K562 (cell line): Measurements from ENCODE around the gene SENP8. TPM values are rescaled to one million over a fixed set of nuclear protein-coding genes. Genes with fewer than 3 reads are reported as not detected.

Source experiments
- ATAC-seq: fragments of 200-7000 bp; cut with Tn5 transposase; 3 replicates; pipeline ENCODE4 v1.9.1; 2020; ENCODE audit warnings: moderate library complexity
- BruUV-seq: library from RNA; stranded (reverse); fragments of 400-500 nt; replicated peaks from 2 replicates; lab custom pipeline; 2021; lab: Mats Ljungman, UMichigan
- CTCF ChIA-PET: fragments of 300-600 bp; formaldehyde crosslinking; extraction: SDS; loops from one replicate; lab custom pipeline; 2021; ENCODE audit warnings: low intra/inter-chr PET ratio; lab: Yijun Ruan, JAX
- POLR2A ChIA-PET: fragments of 300-600, 350-650 bp; sonication (Branson Sonifier 250); formaldehyde crosslinking; extraction: SDS; loops from one replicate; lab custom pipeline; 2021; ENCODE audit warnings: antibody characterized with exemption, inconsistent platforms; lab: Yijun Ruan, JAX
- DNase-seq, 4 experiments: peaks; one replicate each; pipeline versions ENCODE4 v3.0.0 to v3.0.0-alpha.2; 2011 to 2018; ENCODE audit warnings: low spot score in 3 of 4, mixed read lengths in 3 of 4; ENCODE audit errors: extremely low read depth in 1 of 4
- FAIRE-seq: peaks from 2 replicates; lab custom pipeline; 2011; peaks lifted over from hg19 to GRCh38; lab: Jason Lieb, UNC
- H2AFZ ChIP-seq: 2 replicates; pipeline ENCODE4 v1.6.0; 2011; ENCODE audit warnings: low read depth, low read length, control low read depth, inconsistent platforms
- H3K27ac ChIP-seq: fragments of 200-600 bp; 3 replicates; pipeline ENCODE4 v1.8.0; 2011; ENCODE audit warnings: low read depth, mild to moderate bottlenecking, control low read depth, inconsistent platforms, low read length, moderate library complexity, mixed read lengths; ENCODE audit errors: extremely low read depth
- H3K27me3 ChIP-seq, 2 experiments: fragments of 300-600 bp in 1 of 2; 2 replicates in 1 of 2; 3 replicates in 1 of 2; pipeline versions ENCODE4 v1.6.0 to v1.8.0; 2011; ENCODE audit warnings: inconsistent platforms in 2 of 2, low read length in 2 of 2, mild to moderate bottlenecking in 1 of 2, mixed read lengths in 1 of 2, moderate library complexity in 1 of 2; ENCODE audit not compliant: control insufficient read depth in 2 of 2, insufficient read depth in 2 of 2
- H3K36me3 ChIP-seq: fragments of 300-600 bp; 3 replicates; pipeline ENCODE4 v1.8.0; 2011; ENCODE audit warnings: mild to moderate bottlenecking, low read length, inconsistent platforms; ENCODE audit not compliant: control insufficient read depth, insufficient read depth
- H3K4me1 ChIP-seq, 2 experiments: fragments of 200-600 bp in 1 of 2; replicated peaks in 1 of 2; 2 replicates in 1 of 2; 3 replicates in 1 of 2; pipeline versions ENCODE4 v1.5.1 to v1.8.0; 2011; ENCODE audit warnings: inconsistent platforms in 2 of 2, low read length in 2 of 2, mild to moderate bottlenecking in 1 of 2, mixed read lengths in 1 of 2, moderate library complexity in 1 of 2; ENCODE audit not compliant: control insufficient read depth in 2 of 2, insufficient read depth in 2 of 2
- H3K4me2 ChIP-seq: 2 replicates; pipeline ENCODE4 v1.6.1; 2011; ENCODE audit warnings: low read length, control low read depth, inconsistent platforms, mixed read lengths; ENCODE audit not compliant: insufficient read depth
- H3K4me3 ChIP-seq: fragments of 200-600 bp; sonication (generic), shearing (Covaris generic); 2 replicates; pipeline ENCODE4 v1.5.1; 2016; ENCODE audit warnings: control low read depth, inconsistent platforms
- H3K79me2 ChIP-seq: fragments of 200-600 bp; 3 replicates; pipeline ENCODE4 v1.8.0; 2011; ENCODE audit warnings: low read length, inconsistent platforms; ENCODE audit not compliant: control insufficient read depth, insufficient read depth
- H3K9ac ChIP-seq, 2 experiments: 2 replicates each; pipeline versions ENCODE4 v1.6.0 to v1.6.1; 2011; ENCODE audit warnings: low read depth in 2 of 2, low read length in 2 of 2, control low read depth in 1 of 2, inconsistent platforms in 1 of 2, mild to moderate bottlenecking in 1 of 2, mixed read lengths in 1 of 2; ENCODE audit not compliant: insufficient read depth in 1 of 2
- H3K9me1 ChIP-seq: one replicate; pipeline ENCODE4 v1.6.0; 2011; ENCODE audit warnings: inconsistent platforms, mild to moderate bottlenecking, low read length, moderate library complexity; ENCODE audit not compliant: control insufficient read depth, insufficient read depth
- H3K9me3 ChIP-seq: replicated peaks from 2 replicates; pipeline ENCODE4 v1.5.1; 2011; ENCODE audit warnings: low read depth, low read length, inconsistent platforms; ENCODE audit not compliant: control insufficient read depth, insufficient read depth
- H4K20me1 ChIP-seq: replicated peaks from 2 replicates; pipeline ENCODE4 v1.6.1; 2011; ENCODE audit warnings: low read length, inconsistent platforms, mixed read lengths; ENCODE audit not compliant: control insufficient read depth, insufficient read depth
- CBFA2T3 ChIP-seq: fragments of 450-650 bp; IDR thresholded peaks from 2 replicates; pipeline ENCODE4 v1.6.1; 2017
- CTBP1 ChIP-seq: fragments of 450-650 bp; IDR thresholded peaks from 2 replicates; pipeline ENCODE4 v1.6.1; 2016; ENCODE audit warnings: borderline replicate concordance
- ESRRB ChIP-seq: fragments of 250-450 bp; sonication (Bioruptor Pico); IDR thresholded peaks from 2 replicates; pipeline ENCODE4 v1.5.0; 2020; ENCODE audit warnings: mild to moderate bottlenecking, moderate library complexity, borderline replicate concordance
- MTA1 ChIP-seq: fragments of 450-650 bp; IDR thresholded peaks from 2 replicates; pipeline ENCODE4 v1.6.1; 2017; ENCODE audit warnings: borderline replicate concordance
- POLR3G ChIP-seq: IDR thresholded peaks from 2 replicates; pipeline ENCODE4 v1.6.1; 2011; ENCODE audit not compliant: insufficient read length, insufficient replicate concordance; ENCODE audit errors: extremely low read depth
- RBFOX2 ChIP-seq: fragments of 200-400 bp; formaldehyde crosslinking; IDR thresholded peaks from 2 replicates; pipeline ENCODE4 v1.6.1; 2017; ENCODE audit warnings: low read depth, mild to moderate bottlenecking, low read length, moderate library complexity
- TCF3 ChIP-seq: sonication (generic); formaldehyde crosslinking; IDR thresholded peaks from 2 replicates; pipeline ENCODE4 v1.4.0; 2020; ENCODE audit warnings: mild to moderate bottlenecking, missing genetic modification reagents
- TEAD4 ChIP-seq, 2 experiments: sonication (generic) in 1 of 2; formaldehyde crosslinking in 1 of 2; IDR thresholded peaks; 2 replicates each; pipeline versions ENCODE4 v1.6.1 to v1.8.0; 2012 to 2022; ENCODE audit warnings: borderline replicate concordance in 1 of 2, inconsistent platforms in 1 of 2, low read length in 1 of 2, mild to moderate bottlenecking in 1 of 2, missing genetic modification reagents in 1 of 2
- ZBTB9 ChIP-seq: fragments of 450-650 bp; formaldehyde crosslinking; IDR thresholded peaks from 2 replicates; pipeline ENCODE4 v1.4.0; 2020; ENCODE audit warnings: mild to moderate bottlenecking, moderate library complexity
- ZNF175 ChIP-seq: fragments of 200-800 bp; sonication (Bioruptor generic); IDR thresholded peaks from 2 replicates; pipeline ENCODE4 v1.6.1; 2016; ENCODE audit warnings: low read depth, mild to moderate bottlenecking, missing genetic modification characterization, missing compliant biosample characterization
- ZSCAN29 ChIP-seq: fragments of 450-650 bp; IDR thresholded peaks from 2 replicates; pipeline ENCODE4 v1.6.1; 2017
- WGBS: fragments of 100-300 bp; shearing (Covaris generic); methylation state at CpG from one replicate; pipeline ENCODE4 v1.1.6; 2016; ENCODE audit warnings: low coverage, mixed read lengths; ENCODE audit not compliant: insufficient coverage; ENCODE audit errors: missing lambda C conversion rate; 5-methylcytosine and 5-hydroxymethylcytosine counted together
- in situ Hi-C: fragments of 300-500 bp; cut with MboI; formaldehyde crosslinking; loops from 4 replicates; pipeline ENCODE4 v1.15.0; 2018; ENCODE audit warnings: inconsistent platforms, mixed read lengths
- intact Hi-C: fragments of 100-400 bp; cut with micrococcal nuclease; formaldehyde crosslinking; loops from 2 replicates; pipeline ENCODE4 v1.14.2; 2022
- polyA plus RNA-seq, 8 experiments: library from polyadenylated mRNA; depleted of rRNA in 4 of 8; stranded (reverse) in 5 of 8; unstranded in 3 of 8; fragments of >200 nt; fragmentation: Nextera tagmentation in 2 of 8; fragmentation: Illumina TruSeq in 1 of 8; extraction: Ambion mirVana in 2 of 8; extraction: Trizol in 1 of 8; gene quantifications; 2 replicates each; pipeline versions ENCODE4 v1.2.1 to v1.2.3, GENCODE V29; 2011 to 2014; ENCODE audit warnings: inconsistent platforms in 1 of 8, missing spikeins in 1 of 8
- total RNA-seq, 7 experiments: library from RNA; depleted of rRNA in 6 of 7; stranded (reverse); fragments of >200 nt in 6 of 7; fragmentation: Illumina TruSeq in 2 of 7; extraction: Trizol in 2 of 7; gene quantifications; 2 replicates each; pipeline versions ENCODE4 v1.2.1 to v1.2.3, GENCODE V29; 2011 to 2021; ENCODE audit warnings: low replicate concordance in 1 of 7
- TF ChIP-seq, protein P1 (sequence below): fragments of 250-450 bp; sonication (Bioruptor Pico); IDR thresholded peaks from 2 replicates; pipeline ENCODE4 v1.5.0; 2021; ENCODE audit warnings: mild to moderate bottlenecking, borderline replicate concordance
- TF ChIP-seq, protein P2 (sequence below): fragments of 250-450 bp; sonication (Bioruptor Pico); IDR thresholded peaks from 2 replicates; pipeline ENCODE4 v1.8.0; 2022; ENCODE audit warnings: inconsistent platforms, mild to moderate bottlenecking, moderate library complexity, borderline replicate concordance
- TF ChIP-seq, protein P3 (sequence below), 2 experiments: IDR thresholded peaks; 2 replicates each; pipeline ENCODE4 v1.6.1; 2011; ENCODE audit warnings: borderline replicate concordance in 1 of 2, control low read depth in 1 of 2, low read depth in 1 of 2, low read length in 1 of 2, mild to moderate bottlenecking in 1 of 2, mixed read lengths in 1 of 2, moderate library complexity in 1 of 2; ENCODE audit not compliant: insufficient read depth in 1 of 2, insufficient read length in 1 of 2, poor library complexity in 1 of 2, severe bottlenecking in 1 of 2; ENCODE audit errors: extremely low read depth in 1 of 2

The SENP8 gene
- total and polyA plus RNA-seq, 9 of the 15 experiments (the other 6 are each of a cell fraction or from before 2014, with no cell fraction given): 1.4 to 5.4 (median 2.4) TPM

DNA sequence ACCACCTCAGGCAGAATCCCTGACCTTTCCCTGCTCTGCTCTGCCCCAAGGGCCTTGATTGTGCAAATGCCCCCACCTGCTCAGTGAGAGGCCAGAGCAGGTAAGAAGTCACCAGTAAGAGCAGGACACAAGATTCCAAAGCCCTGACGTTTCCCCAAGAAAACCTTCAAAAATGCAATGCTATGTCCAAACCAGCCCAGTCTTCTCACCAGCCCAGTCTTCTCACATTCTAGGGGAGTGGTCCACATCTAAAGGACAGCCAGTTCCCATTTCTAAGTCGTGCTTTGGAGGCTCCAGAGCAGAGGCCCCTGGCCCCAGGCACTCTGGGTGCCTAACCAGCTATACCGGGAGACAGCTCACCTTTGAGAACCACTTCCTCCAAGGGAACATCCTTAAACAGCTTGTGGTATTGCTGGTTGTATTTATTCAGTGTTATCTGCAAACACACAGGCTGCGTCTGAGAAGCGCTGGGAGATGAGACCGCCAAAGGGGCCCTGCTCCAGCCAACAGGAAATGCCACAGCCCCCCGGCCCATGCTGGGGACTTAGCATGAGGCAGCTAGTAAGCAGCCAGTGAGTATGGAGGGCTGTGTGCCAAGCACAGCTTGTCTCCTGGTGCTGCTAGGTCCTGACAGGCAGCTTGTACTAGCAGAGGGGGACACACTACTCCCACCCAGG, 50.1 kb downstream of the SENP8 start:
- 0 out of 4 replicates have a peak overlapping the region, but pooled peaks of 1 of the 2 experiments have one; percentile 57 for H3K9ac ChIP-seq
- peak overlapping the region; percentile 33; the same call in 1 of the 2 replicates for H3K4me2 ChIP-seq
- POLR2A ChIA-PET: interaction anchor here (1.3 to 1.5 kb wide), 2 partner anchors 10 to 11 kb away, joined by 4 to 6 read pairs; no protein-coding TSS in a partner anchor
- intact Hi-C loops: no loop called here
- in situ Hi-C loops: no loop called here
- peaks cover 8% of the 10 kb centered on the region; the same call in 1 of the 2 replicates for H4K20me1 ChIP-seq
- no peak overlapping the region for H3K4me3 ChIP-seq
- peaks cover 5 to 59% of the 10 kb centered on the region in 2 experiments for H3K27me3 ChIP-seq
- no peak overlapping the region for H2AFZ ChIP-seq
- H3K9me3 ChIP-seq: no peaks in the 10 kb centered on the region
- no TSS peak for BruUV-seq
- H3K27ac ChIP-seq: no peak overlapping the region
- CTCF ChIA-PET: no interaction called here
- no peaks in the 10 kb centered on the region for H3K79me2 ChIP-seq
- DNase-seq: peak in 3 of 4 experiments; percentile 12 to 38 (median 35)
- WGBS: 0% methylated on average over 7 of the region's 7 CpGs
- H3K36me3 ChIP-seq: no peaks in the 10 kb centered on the region
- peak; percentile 39; the same call in 2 of the 3 replicates for ATAC-seq
- peaks cover 8 to 12% of the 10 kb centered on the region in 2 experiments; a peak in 4 of 5 replicates for H3K4me1 ChIP-seq
- H3K9me1 ChIP-seq: no peaks in the 10 kb centered on the region
- peak; percentile 54 for FAIRE-seq
- TF ChIP-seq MTA1 (no peak), ZNF175 (CRISPR knock-in tag) (no peak), CTBP1 (peak; percentile 68; the same call in 1 of the 2 replicates), ZSCAN29 (no peak), TCF3 (CRISPR knock-in tag) (peak; percentile 76), ZBTB9 (CRISPR knock-in tag) (no peak), RBFOX2 (no peak), TEAD4 (IDR thresholded peaks at IDR 0.05; ENCODE audit: low read length) (peak; percentile 35; the same call in 1 of the 2 replicates), TEAD4 (CRISPR knock-in tag; IDR thresholded peaks at IDR 0.05; ENCODE audit: borderline replicate concordance) (no peak), ESRRB (CRISPR knock-in tag) (no peak), CBFA2T3 (peak; percentile 60; the same call in 1 of the 2 replicates), POLR3G (no peak)
- TF ChIP-seq, protein P1, sequence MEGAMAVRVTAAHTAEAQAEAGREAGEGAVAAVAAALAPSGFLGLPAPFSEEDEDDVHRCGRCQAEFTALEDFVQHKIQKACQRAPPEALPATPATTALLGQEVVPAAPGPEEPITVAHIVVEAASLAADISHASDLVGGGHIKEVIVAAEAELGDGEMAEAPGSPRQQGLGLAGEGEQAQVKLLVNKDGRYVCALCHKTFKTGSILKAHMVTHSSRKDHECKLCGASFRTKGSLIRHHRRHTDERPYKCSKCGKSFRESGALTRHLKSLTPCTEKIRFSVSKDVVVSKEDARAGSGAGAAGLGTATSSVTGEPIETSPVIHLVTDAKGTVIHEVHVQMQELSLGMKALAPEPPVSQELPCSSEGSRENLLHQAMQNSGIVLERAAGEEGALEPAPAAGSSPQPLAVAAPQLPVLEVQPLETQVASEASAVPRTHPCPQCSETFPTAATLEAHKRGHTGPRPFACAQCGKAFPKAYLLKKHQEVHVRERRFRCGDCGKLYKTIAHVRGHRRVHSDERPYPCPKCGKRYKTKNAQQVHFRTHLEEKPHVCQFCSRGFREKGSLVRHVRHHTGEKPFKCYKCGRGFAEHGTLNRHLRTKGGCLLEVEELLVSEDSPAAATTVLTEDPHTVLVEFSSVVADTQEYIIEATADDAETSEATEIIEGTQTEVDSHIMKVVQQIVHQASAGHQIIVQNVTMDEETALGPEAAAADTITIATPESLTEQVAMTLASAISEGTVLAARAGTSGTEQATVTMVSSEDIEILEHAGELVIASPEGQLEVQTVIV (CRISPR knock-in tag): no peak
- TF ChIP-seq, protein P2, sequence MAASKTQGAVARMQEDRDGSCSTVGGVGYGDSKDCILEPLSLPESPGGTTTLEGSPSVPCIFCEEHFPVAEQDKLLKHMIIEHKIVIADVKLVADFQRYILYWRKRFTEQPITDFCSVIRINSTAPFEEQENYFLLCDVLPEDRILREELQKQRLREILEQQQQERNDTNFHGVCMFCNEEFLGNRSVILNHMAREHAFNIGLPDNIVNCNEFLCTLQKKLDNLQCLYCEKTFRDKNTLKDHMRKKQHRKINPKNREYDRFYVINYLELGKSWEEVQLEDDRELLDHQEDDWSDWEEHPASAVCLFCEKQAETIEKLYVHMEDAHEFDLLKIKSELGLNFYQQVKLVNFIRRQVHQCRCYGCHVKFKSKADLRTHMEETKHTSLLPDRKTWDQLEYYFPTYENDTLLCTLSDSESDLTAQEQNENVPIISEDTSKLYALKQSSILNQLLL: no peak
- TF ChIP-seq, protein P3, sequence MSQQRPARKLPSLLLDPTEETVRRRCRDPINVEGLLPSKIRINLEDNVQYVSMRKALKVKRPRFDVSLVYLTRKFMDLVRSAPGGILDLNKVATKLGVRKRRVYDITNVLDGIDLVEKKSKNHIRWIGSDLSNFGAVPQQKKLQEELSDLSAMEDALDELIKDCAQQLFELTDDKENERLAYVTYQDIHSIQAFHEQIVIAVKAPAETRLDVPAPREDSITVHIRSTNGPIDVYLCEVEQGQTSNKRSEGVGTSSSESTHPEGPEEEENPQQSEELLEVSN (IDR thresholded peaks at IDR 0.05; ENCODE audit: borderline replicate concordance in 1 of 2, extremely low read depth in 1 of 2, insufficient read depth in 1 of 2, insufficient read length in 1 of 2, low read depth in 1 of 2, low read length in 1 of 2, poor library complexity in 1 of 2, severe bottlenecking in 1 of 2): no peak
